HEK293T (cell line): ENCODE data around the gene MCM9.

Source experiments
- CTCF ChIA-PET: fragments of 350-600 bp; formaldehyde crosslinking; extraction: SDS; loops from one replicate; lab custom pipeline; 2021; ENCODE audit warnings: antibody characterized with exemption, inconsistent platforms; lab: Yijun Ruan, JAX
- POLR2A ChIA-PET: fragments of 350-600 bp; formaldehyde crosslinking; extraction: SDS; loops from one replicate; lab custom pipeline; 2020; ENCODE audit warnings: antibody characterized with exemption, inconsistent platforms; lab: Yijun Ruan, JAX
- DNase-seq: peaks from one replicate; pipeline ENCODE4 v3.0.0; 2012; ENCODE audit warnings: mixed read lengths; ENCODE audit errors: extremely low spot score
- ARNT ChIP-seq: fragments of 450-650 bp; IDR thresholded peaks from 2 replicates; pipeline ENCODE4 v1.6.1; 2017; ENCODE audit warnings: mild to moderate bottlenecking
- BHLHE40 ChIP-seq: fragments of 450-650 bp; IDR thresholded peaks from 2 replicates; pipeline ENCODE4 v1.6.1; 2016; ENCODE audit warnings: mild to moderate bottlenecking, moderate library complexity, borderline replicate concordance
- CTBP1 ChIP-seq: fragments of 450-650 bp; IDR thresholded peaks from 2 replicates; pipeline ENCODE4 v1.6.1; 2016; ENCODE audit warnings: borderline replicate concordance
- ELF4 ChIP-seq: fragments of 450-650 bp; IDR thresholded peaks from 2 replicates; pipeline ENCODE4 v1.6.1; 2017; ENCODE audit warnings: antibody characterized with exemption
- FOXA1 ChIP-seq: fragments of 450-650 bp; IDR thresholded peaks from 2 replicates; pipeline ENCODE4 v1.6.1; 2016; ENCODE audit warnings: mild to moderate bottlenecking
- FOXK2 ChIP-seq: fragments of 450-650 bp; IDR thresholded peaks from 2 replicates; pipeline ENCODE4 v1.6.1; 2016; ENCODE audit warnings: mild to moderate bottlenecking
- FOXM1 ChIP-seq: fragments of 450-650 bp; IDR thresholded peaks from 2 replicates; pipeline ENCODE4 v1.6.1; 2017; ENCODE audit warnings: mild to moderate bottlenecking, borderline replicate concordance
- HDGF ChIP-seq: fragments of 450-650 bp; IDR thresholded peaks from 2 replicates; pipeline ENCODE4 v1.6.1; 2017; ENCODE audit warnings: antibody characterized with exemption, borderline replicate concordance
- L3MBTL2 ChIP-seq: fragments of 450-650 bp; conservative IDR thresholded peaks from 2 replicates; pipeline ENCODE4 v1.6.1; 2016; ENCODE audit warnings: mild to moderate bottlenecking
- LEF1 ChIP-seq: fragments of 450-650 bp; IDR thresholded peaks from 2 replicates; pipeline ENCODE4 v1.6.1; 2017; ENCODE audit warnings: mild to moderate bottlenecking, borderline replicate concordance
- NFRKB ChIP-seq: fragments of 450-650 bp; IDR thresholded peaks from 2 replicates; pipeline ENCODE4 v1.6.1; 2016; ENCODE audit warnings: mild to moderate bottlenecking, moderate library complexity
- SP1 ChIP-seq: fragments of 450-650 bp; IDR thresholded peaks from 2 replicates; pipeline ENCODE4 v1.6.1; 2017
- SUZ12 ChIP-seq: fragments of 450-650 bp; IDR thresholded peaks from 2 replicates; pipeline ENCODE4 v1.6.1; 2016; ENCODE audit warnings: mild to moderate bottlenecking
- TARDBP ChIP-seq: fragments of 450-650 bp; IDR thresholded peaks from 2 replicates; pipeline ENCODE4 v1.6.1; 2016
- ZNF384 ChIP-seq: fragments of 450-650 bp; IDR thresholded peaks from 2 replicates; pipeline ENCODE4 v1.6.1; 2016
- TF ChIP-seq, protein P1 (sequence below): fragments of 450-650 bp; IDR thresholded peaks from 2 replicates; pipeline ENCODE4 v1.6.1; 2016

The MCM9 gene

DNA sequence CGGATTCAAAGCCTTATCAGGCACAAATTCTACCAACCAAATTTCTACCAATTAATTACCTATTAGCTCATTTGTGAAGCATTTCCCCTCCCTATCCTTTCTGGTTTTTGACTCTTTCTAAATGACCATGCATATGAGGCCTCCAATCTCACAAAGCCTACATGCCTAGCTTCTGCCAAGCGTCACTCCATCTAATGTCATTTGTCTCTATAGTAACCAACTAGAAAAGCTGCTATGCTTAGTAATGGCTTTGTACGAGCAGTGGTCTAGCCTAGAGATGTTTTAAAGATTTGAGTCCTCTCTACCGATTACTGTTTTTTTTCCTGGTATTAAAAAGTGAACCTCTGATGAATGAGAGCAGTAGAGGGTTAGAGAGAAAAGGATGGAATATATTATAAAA lies 45.8 kb downstream of the MCM9 start:
- TF ChIP-seq HDGF (no peak), SUZ12 (no peak), CTBP1 (no peak), FOXM1 (no peak), FOXA1 (no peak)
- ChIA-PET POLR2A (no interaction called here), CTCF (interaction anchor here (1.1 kb wide), 1 partner anchor 240 kb away, joined by 3 read pairs; no protein-coding TSS in a partner anchor)
- no peak for DNase-seq

DNA sequence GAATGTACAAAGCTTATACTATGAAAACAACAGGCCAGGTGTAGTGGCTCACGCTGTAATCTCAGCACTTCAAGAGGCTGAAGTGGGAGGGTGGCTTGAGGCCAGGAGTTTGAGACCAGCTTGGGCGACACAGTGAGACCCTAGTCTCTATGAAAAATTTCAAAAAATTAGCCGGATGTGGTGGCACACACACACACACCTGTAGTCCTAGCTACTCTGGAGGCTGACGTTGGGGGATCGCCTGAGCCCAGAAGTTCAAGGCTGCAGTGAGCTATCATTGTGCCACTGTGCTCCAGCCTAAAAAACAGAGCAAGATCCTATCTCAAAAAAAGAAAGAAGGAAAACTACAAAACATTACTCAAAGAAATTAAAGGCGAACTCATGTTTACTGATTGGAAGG lies 48.3 kb downstream of the MCM9 start:
- no peak for DNase-seq
- POLR2A ChIA-PET, result interaction anchor here (0.7 kb wide), 1 partner anchor 178 kb away, joined by 4 read pairs; no protein-coding TSS in a partner anchor
- CTCF ChIA-PET, result no interaction called here
- TF ChIP-seq FOXM1, result no peak
- no peak for TF ChIP-seq ZNF384
- no peak for TF ChIP-seq ELF4
- no peak for TF ChIP-seq BHLHE40
- no peak for TF ChIP-seq SP1
- TF ChIP-seq, protein P1, sequence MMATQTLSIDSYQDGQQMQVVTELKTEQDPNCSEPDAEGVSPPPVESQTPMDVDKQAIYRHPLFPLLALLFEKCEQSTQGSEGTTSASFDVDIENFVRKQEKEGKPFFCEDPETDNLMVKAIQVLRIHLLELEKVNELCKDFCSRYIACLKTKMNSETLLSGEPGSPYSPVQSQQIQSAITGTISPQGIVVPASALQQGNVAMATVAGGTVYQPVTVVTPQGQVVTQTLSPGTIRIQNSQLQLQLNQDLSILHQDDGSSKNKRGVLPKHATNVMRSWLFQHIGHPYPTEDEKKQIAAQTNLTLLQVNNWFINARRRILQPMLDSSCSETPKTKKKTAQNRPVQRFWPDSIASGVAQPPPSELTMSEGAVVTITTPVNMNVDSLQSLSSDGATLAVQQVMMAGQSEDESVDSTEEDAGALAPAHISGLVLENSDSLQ, result no peak
- no peak for TF ChIP-seq ARNT
- no peak for TF ChIP-seq LEF1
- TF ChIP-seq FOXK2, result no peak
- TF ChIP-seq L3MBTL2, result no peak
- no peak for TF ChIP-seq SUZ12
- no peak for TF ChIP-seq CTBP1
- TF ChIP-seq TARDBP, result no peak

DNA sequence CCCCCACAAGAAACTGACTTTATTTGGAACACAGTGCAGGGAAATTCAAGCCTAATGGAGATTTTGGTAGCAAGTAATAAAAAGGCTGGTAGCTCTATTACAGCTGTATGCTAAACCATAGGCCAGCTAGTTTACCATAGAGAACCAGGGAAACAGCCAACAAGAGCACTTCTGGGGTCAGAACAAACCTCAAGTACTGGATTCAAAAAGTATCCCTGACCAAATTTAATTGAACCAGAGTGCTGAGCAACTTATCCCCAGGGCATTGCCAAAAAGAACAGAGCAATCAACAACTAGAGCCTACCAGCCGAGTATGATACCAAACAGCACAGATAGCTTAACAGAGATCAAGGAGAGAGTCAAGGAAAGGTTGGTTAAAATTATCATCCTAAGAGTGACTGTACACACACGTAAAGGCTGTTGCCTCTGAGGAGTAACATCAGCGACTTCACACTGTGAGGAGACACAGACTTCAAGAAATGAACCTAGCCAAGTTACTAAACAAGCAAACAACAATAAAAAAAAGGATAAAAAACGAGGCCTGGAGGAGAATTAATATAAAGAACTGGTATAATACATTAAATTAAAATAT lies 52.5 kb downstream of the MCM9 start:
- POLR2A ChIA-PET, result interaction anchor here (1.0 kb wide), 1 partner anchor 8 kb away, joined by 3 read pairs; no protein-coding TSS in a partner anchor
- CTCF ChIA-PET, result interaction anchor here (0.6 kb wide), 2 partner anchors 29 to 109 kb away, joined by 3 to 4 read pairs; no protein-coding TSS in a partner anchor

DNA sequence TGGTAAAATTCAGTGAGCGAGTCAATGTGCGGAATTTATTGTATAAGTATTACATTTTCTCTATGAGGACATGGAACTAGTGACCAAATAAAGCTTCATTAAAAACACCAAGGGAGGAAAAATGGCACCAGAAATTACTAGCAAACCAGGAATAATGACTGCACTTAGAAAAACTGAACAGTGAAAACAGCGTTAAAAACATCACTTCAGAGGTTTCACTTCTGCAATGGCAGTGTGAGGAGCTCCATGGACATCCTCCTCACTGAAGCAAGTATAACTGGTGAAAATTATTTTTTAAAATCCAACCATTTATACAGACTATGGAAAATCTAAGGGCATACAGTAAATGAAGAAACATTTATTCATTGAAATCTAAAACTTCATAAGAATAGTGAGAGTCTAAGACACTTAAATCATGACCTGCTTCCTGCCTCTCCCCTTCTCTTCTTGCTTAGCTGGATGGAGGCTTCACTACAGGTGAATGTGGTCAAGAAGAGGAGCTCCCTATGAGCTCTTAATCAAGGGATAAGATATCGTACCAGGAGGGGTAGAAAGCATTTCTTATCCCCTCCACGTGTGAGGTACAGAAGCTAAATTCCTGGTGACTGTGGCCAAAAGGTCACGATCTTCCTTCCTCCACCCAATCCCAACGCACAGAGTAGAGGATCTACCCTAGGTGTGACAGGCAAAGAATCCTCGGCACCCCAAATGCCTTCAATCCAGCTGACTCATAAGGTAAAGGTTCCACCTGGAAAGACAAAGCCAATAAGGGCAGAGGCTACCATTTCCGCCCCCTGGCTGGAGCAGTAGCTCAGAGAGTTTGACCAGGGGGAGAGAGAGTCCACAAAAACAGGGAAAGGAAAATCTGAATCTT lies 53.3 kb downstream of the MCM9 start:
- CTCF ChIA-PET, result interaction anchor here (0.6 kb wide), 2 partner anchors 29 to 110 kb away, joined by 3 to 4 read pairs; no protein-coding TSS in a partner anchor
- TF ChIP-seq CTBP1 (no peak), HDGF (no peak), LEF1 (no peak), BHLHE40 (no peak), FOXK2 (no peak), TARDBP (no peak), SUZ12 (no peak), L3MBTL2 (no peak), FOXA1 (no peak), ELF4 (no peak)

More for the DNA sequence above, 52.5 kb downstream of the MCM9 start:
- no peak for TF ChIP-seq LEF1
- TF ChIP-seq SUZ12, result no peak
- no peak for TF ChIP-seq ZNF384
- TF ChIP-seq CTBP1, result no peak
- DNase-seq, result no peak

DNA sequence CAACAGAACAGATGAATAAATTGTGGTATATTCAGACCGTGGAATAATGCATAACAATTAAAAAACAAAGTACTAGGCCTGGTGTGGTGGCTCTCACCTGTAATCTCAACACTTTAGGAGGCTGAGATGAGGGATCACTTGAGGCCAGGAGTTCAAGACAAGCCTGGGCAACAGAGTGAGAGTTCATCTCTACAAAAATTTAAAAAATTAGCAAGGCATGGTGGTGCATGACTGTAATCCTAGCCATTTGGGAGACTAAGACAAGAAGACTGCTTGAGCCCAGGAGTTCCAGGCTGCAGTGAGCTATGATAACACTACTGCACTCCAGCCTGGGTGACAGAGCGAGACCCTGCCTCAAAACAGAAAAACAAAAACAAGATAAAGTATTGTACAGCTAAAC lies 57.2 kb downstream of the MCM9 start:
- TF ChIP-seq CTBP1 (no peak), ARNT (no peak), SUZ12 (no peak), FOXK2 (no peak), FOXA1 (no peak), TARDBP (no peak), ZNF384 (no peak), BHLHE40 (no peak), FOXM1 (no peak), NFRKB (no peak)
- CTCF ChIA-PET, result no interaction called here
- no peak for DNase-seq
- POLR2A ChIA-PET, result no interaction called here

More for the DNA sequence above, 53.3 kb downstream of the MCM9 start:
- POLR2A ChIA-PET, result interaction anchor here (1.0 kb wide), 1 partner anchor 8 kb away, joined by 3 read pairs; no protein-coding TSS in a partner anchor
- DNase-seq, result no peak

DNA sequence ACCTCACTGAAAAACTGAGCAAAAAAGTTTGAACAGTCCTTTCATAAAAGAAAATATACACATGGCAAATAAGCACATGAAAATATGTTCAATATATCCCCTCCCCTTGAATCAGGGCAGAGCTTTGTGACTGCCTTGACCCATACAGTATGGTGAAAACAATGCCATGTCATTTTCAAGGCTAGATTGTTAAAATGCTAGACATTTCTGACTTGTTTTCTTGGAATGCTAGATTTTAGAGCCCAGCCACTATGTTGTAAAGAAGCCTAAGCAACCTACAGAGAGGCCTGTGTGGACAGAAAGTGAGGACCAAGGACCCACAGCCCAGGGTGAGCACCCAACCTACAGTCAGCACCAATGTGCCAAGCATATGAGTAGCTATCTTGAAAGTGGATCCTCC lies 58.1 kb downstream of the MCM9 start:
- ChIA-PET CTCF (no interaction called here), POLR2A (no interaction called here)
- no peak for DNase-seq
- no peak for TF ChIP-seq SP1
- TF ChIP-seq BHLHE40, result no peak
- TF ChIP-seq ZNF384, result no peak
- no peak for TF ChIP-seq CTBP1
- TF ChIP-seq FOXM1, result no peak
- TF ChIP-seq, protein P1, result no peak
- no peak for TF ChIP-seq NFRKB
- TF ChIP-seq L3MBTL2, result no peak
- TF ChIP-seq LEF1, result no peak
- TF ChIP-seq FOXK2, result no peak
- TF ChIP-seq FOXA1, result no peak
